HG02610 (cell line): Measurements from ENCODE around the gene SRGAP3.

Experiments used
- ATAC-seq: cut with Tn5 transposase; IDR thresholded peaks from one replicate; pipeline ENCODE4 v1.9.1; 2021; ENCODE audit warnings: mild to moderate bottlenecking, moderate library complexity; ENCODE audit not compliant: unreplicated experiment

The SRGAP3 gene

GRCh38 chr3:9121366-9122001 lies 128.0 kb downstream of the SRGAP3 start:
- no peak for ATAC-seq

DNA sequence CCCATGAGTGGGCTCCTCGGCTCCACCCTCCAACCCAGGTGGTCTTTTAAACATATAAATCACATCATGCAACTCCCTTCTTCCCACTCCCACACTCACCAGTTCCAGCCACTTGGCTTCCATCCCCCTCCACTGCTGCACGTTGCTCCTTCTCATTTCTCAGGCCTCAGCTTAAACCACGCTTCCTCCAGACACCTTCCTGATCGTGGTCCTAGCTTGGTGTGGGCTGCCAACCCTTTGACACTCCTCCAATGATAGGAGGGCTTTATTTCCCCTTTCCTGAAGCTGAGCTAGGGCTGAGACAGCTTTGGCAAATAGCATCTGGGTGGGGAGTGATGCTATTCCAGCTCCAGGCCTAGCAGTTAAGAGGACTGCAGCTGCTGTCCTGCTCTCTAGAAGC lies 130.1 kb downstream of the SRGAP3 start:
- no peak for ATAC-seq

- ATAC-seq, result no peak
Observed at GRCh38 chr3:9118222-9118621, 131.2 kb downstream of the SRGAP3 start.

DNA sequence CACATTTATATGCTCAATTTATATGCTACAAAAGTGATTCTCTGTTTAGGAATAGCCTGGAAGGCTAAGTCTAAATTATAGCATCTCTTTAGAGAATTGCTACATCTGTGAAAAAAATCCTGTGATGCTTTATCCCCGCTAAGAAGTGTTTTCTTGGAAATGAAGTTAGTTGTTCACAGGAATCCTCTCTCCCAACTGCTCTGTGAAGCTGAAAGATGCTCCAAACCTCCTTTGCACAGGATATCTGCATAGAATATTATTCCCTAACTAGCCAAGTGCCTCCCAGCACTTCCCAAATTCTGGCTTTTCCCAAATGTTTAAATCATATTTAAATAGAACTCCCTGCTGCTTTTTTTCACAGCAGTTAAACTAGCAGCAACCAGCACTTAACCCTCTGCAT lies 132.2 kb downstream of the SRGAP3 start:
- ATAC-seq, result no peak

DNA sequence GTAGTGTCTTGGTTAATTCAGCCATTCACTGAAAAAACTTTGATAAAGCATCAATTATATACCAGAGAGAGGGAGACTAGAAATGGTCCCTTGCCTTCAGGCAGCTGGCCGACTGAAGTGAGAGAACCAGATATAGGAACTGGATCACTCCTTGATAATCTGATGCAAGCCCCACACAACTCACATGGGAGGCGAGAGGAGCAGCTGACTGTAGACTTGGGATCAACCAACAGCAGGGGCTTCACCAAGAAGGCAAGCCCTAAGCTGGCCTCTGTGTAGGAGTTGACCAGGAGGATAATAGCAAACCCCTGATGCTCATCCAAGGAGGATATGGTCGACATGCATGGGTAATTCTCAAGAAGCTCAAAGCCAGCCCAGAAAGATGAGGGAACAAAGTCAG lies 133.1 kb downstream of the SRGAP3 start:
- ATAC-seq, result no peak

DNA sequence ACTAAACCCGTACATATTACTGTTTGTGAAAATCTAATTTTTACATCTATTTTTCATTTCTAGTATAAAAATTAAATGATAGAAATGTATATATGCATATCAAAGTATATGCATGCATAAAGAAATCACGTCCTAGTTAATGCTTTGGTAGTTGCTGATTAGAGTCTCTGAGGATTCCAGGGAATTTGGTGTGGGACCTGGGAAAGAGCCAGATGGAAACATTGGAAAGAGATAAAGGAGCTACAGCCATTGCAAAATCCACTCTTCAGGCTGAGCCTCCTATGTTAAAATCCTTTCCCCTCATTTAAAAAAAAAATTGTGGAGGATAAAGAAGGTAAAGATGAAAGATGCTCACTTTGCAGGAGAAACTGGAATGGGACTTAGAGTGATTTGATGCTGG lies 134.1 kb downstream of the SRGAP3 start:
- no peak for ATAC-seq

GRCh38 chr3:9113040-9113439 lies 136.4 kb downstream of the SRGAP3 start:
- no peak for ATAC-seq

DNA sequence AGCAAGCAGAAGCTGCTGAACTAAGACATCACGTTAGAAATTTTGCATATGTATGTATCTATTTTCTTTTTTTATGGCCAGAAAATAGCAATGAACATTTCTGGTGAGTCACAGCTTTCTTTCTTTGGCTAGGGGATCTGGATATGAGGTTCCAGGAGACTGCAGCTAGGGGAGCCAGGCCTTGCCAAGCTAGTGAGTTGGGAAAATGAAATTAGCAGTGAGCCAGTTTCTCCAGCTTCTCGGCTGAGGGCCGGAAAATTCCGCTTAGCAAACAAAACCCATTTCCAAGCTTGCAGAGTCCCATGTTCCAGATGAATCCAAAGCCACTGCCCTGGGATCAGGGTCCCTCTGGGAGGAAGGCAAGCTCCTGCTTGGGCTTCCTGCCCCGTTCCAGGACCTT lies 137.6 kb downstream of the SRGAP3 start:
- ATAC-seq, result no peak

DNA sequence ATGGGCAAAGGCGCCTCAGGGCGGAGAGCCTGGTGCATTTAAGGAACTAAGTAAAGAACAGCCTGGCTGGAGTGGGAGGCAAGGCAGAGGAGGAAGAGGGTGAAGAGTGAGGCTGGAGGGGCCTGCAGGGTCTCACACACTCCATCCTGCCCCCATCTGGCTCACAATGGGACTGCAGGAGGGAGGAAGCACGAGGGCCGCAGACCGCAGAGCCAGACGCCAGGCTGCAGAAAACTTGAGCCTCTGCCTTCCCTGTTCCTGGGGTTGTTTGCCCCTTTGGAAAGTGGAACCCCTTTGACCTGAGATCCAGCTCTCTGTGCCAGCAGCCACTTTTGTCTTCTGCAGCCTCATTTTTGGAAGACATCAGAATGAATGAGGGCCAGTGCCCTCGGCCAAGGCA lies 138.0 kb downstream of the SRGAP3 start:
- no peak for ATAC-seq

- ATAC-seq, result no peak
Observed at GRCh38 chr3:9110802-9111201, 138.6 kb downstream of the SRGAP3 start.

DNA sequence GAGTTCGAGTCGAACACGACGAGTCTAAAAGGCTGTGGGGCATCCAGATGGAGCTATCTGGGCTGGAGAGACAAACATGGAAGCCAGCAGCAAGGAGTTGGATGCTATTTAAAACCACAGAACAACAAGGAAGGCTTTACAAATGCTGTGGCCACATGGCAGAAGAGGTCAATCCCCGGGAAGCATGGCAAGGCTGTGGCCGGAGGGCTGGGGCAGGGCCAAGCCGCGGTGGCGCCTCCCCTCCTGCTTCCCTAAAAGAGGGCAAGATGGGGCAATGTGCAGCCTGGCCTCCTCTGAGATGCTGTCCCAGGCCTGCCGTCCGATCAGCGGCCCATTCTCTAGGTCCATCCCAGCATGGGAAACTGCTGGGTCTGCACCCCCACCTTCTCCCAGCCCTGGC lies 139.1 kb downstream of the SRGAP3 start:
- ATAC-seq, result no peak

DNA sequence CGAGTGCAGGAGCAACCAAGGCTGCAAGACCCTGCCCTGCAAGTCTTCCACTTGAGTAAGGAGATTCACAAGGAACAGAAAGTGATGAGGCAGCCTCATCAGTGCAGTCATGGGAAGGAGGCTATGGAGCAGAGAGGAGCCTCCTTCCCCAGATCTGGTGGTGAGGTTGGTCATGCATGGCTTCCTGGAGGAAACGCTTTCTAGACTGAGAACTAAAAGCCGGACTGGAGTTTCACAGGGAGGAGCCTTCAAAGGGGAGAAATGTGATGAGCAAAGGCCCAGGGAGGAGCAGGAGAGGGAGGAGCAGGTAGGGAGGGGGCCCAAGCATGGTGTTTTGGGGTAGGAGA lies 139.9 kb downstream of the SRGAP3 start:
- ATAC-seq, result no peak

DNA sequence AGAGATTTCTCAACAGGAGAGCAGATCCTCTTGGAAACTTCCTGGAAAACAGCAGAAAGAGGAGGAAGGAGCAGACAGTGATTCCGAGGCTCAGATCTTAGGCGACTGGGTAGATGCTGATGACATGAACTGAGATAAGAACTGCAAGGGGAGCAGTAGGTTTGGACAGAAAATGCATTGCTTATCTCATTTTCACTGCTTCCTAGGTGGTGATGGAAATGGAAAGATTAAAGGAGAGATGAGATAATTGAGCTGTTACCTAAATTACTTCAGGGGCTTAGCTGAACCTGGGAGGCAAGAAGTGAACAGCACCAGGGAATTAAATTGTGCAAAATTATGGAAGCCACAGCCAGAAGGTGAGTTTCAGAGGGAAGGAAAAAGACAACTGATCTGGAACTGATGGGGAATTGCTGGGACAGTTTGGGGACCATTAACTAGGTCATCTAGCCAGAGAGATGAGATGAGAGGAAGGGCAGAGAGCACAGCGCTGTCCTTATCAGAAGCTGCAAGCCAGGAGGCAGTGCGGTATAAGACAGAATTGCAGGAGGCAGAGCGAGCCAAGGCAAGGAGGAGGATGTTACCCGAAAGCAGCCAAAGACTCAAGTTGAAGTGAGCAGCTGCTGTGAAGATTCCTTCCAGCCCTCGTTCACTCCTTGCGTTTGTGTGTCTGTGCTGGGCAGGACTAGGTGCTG lies 140.4 kb downstream of the SRGAP3 start:
- no peak for ATAC-seq

GRCh38 chr3:9107738-9108137 lies 141.7 kb downstream of the SRGAP3 start:
- no peak for ATAC-seq

GRCh38 chr3:9105421-9105820 lies 144.0 kb downstream of the SRGAP3 start:
- no peak for ATAC-seq

GRCh38 chr3:9104121-9104520 lies 145.3 kb downstream of the SRGAP3 start:
- no peak for ATAC-seq

DNA sequence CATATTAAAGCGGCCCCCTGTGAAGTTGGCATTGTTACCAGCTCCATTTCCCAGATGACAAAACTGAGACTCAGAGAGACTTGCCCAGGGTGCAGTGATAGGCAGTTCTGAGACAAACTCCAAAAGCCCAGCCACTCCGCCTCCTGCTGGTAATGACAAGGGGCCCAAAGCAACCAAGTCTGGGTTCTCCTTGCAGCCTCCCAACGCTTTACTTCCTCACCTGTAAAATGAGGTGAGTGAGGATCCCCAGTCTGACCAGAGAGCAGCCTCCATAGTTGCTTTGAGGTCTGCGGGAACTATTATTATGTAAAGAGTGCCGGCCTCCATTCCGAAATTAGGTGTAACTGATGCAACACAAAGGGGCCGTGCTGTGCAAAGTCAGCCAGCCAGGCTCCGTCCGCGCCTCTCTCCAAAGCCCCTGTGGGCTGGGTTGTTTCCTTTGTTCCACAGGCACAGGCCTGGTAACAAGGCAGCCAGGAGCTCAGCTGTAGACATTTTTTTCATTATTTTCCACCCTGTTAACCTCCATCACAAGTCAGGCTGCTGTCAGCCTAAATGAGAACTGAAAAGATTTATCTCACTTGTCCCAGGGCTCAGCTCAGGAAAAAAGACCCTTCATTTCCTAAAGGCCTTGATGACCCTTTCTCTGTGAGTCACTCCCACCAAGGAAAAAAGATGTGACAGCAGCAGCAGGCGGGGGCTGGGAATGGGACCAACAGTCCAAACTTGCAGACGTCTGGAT lies 147.0 kb downstream of the SRGAP3 start:
- ATAC-seq, result no peak

- ATAC-seq, result no peak
Observed at GRCh38 chr3:9101286-9101685, 148.2 kb downstream of the SRGAP3 start.

GRCh38 chr3:9100513-9100894 lies 148.9 kb downstream of the SRGAP3 start:
- peak; percentile 82 for ATAC-seq

GRCh38 chr3:9099702-9100512 lies 149.5 kb downstream of the SRGAP3 start:
- ATAC-seq, result no peak
